ENCODE results near the gene INSIG1. TPM values are rescaled to one million over a fixed set of nuclear protein-coding genes. Genes with fewer than 3 reads are reported as not detected.

Gene INSIG1
- total RNA-seq, 1 donor from 2014 or later, result 302 TPM

DNA sequence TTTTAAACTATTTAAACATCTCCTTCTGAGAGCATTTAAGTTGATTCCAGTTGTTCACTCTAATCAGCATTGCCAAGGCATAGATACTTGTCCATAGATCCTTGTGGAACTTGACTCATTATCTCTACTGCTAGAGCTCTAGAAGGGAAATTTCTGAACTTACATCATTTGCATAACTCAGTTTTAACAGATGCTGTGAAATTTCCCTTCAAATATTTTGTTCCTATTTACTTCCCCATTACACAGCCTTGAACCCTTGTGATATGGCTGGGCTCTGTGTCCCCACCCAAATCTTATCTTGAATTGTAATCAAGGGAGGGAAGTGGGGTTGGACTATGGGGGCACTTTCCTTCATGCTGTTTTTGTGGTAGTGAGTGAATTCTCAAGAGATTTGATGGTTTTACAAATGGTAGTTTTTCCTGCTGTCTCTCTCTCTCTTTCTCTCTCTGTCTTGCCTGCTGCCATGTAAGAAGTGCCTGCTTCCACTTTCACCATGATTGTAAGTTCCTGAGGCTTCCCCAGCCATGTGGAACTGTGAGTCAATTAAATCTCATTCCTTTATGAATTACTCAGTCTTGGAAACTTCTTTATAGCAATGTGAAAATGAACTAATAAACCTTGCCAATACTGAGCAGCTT is 25.4 kb downstream of the INSIG1 start:
- TF ChIP-seq, protein P1, sequence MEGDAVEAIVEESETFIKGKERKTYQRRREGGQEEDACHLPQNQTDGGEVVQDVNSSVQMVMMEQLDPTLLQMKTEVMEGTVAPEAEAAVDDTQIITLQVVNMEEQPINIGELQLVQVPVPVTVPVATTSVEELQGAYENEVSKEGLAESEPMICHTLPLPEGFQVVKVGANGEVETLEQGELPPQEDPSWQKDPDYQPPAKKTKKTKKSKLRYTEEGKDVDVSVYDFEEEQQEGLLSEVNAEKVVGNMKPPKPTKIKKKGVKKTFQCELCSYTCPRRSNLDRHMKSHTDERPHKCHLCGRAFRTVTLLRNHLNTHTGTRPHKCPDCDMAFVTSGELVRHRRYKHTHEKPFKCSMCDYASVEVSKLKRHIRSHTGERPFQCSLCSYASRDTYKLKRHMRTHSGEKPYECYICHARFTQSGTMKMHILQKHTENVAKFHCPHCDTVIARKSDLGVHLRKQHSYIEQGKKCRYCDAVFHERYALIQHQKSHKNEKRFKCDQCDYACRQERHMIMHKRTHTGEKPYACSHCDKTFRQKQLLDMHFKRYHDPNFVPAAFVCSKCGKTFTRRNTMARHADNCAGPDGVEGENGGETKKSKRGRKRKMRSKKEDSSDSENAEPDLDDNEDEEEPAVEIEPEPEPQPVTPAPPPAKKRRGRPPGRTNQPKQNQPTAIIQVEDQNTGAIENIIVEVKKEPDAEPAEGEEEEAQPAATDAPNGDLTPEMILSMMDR (IDR thresholded peaks at IDR 0.05; ENCODE audit: insufficient read depth, low read length, poor library complexity, severe bottlenecking), result no peak
- no peak for DNase-seq (ENCODE audit: low read depth)
- no peak overlapping the region for H3K4me3 ChIP-seq (ENCODE audit: low read depth, low read length)
- H3K36me3 ChIP-seq (ENCODE audit: control insufficient read depth, insufficient read depth, low read length), result no peaks in the 10 kb centered on the region
- H3K27me3 ChIP-seq (ENCODE audit: control insufficient read depth, insufficient read depth, low read length), result no peaks in the 10 kb centered on the region

DNA sequence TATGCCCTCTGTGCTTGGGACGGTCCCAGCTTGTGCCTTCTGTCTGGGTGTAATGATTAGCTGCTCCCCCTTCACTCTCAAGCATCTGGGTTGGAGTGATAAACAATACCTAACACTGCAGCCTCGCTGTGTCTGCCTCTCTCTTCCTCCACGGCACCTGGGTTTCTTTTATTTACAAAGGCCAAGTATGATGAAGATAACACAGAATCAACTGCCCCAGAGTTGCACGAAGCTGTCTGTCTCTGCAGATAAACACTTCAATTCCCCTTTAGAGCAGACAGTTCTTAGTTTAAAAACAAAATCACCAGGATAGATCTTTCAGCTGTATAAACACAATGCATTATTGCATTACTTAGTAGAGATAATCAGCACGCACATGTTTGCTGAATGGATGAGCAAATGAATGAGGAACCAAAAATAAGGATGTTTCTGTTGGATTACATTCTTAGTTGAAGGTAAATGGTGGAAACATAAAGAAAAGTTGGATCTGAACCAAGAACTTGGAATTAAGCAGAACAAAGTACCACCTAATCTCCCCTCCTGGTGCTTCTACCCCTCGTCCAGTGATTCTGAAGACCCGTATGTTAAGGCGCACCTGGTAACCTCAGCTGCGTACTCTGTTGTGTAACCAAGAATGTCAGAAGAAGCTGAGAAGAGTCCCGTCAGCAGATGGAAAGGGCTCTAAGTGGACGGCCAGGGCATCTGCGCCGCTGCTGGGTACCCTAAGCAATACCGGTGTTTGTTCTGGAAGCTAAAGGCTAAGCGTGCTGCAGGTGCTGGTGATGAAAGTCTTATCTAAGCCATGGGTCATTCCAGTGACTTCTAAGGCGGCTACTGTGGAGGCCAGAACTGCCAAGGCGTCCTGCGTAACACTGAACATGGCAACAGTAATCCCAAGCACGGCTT is 26.6 kb downstream of the INSIG1 start:
- DNase-seq (ENCODE audit: low read depth), result no peak
- TF ChIP-seq, protein P1 (IDR thresholded peaks at IDR 0.05; ENCODE audit: insufficient read depth, low read length, poor library complexity, severe bottlenecking), result no peak
- H3K4me3 ChIP-seq (ENCODE audit: low read depth, low read length), result no peak overlapping the region
- no peaks in the 10 kb centered on the region for H3K27me3 ChIP-seq (ENCODE audit: control insufficient read depth, insufficient read depth, low read length)
- H3K36me3 ChIP-seq (ENCODE audit: control insufficient read depth, insufficient read depth, low read length), result no peaks in the 10 kb centered on the region

DNA sequence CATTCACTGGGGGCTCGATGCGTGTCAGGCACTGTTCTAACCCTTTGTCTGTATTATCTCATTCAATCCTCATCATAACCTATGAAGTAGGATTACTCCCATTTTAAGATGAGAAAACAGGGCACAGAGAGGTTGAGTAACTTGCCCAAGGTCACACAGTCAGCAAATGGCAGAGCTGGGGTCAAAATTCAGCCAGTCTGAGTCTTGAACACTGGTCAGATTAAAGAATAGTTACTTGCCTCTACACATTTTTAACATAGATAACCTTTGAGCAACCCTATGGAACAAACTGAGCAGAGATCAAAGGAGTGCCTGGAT is 27.2 kb downstream of the INSIG1 start:
- Histone ChIP-seq H3K4me3 (ENCODE audit: low read depth, low read length) (no peak overlapping the region), H3K27me3 (ENCODE audit: control insufficient read depth, insufficient read depth, low read length) (no peaks in the 10 kb centered on the region), H3K36me3 (ENCODE audit: control insufficient read depth, insufficient read depth, low read length) (no peaks in the 10 kb centered on the region)
- DNase-seq (ENCODE audit: low read depth), result no peak
- TF ChIP-seq, protein P1 (IDR thresholded peaks at IDR 0.05; ENCODE audit: insufficient read depth, low read length, poor library complexity, severe bottlenecking), result no peak

DNA sequence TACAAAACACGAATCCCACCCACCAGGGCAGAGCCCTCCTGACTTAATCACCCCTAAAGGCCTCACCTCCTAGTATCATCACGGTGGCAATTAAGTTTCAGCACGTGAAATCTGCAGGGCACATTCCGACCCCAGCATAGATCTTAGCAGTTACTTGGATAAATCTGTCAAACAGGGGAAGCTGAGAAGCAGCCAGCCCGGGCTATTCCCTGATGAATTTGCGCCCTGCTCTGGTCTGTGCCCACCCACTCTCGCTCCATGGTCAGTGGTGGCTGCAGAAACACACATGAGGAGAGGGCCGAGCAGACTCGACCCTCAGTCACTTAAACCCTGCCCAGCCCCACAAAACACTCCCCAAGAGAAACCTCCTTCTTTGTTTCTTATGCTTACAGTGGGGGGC is 28.7 kb downstream of the INSIG1 start:
- peaks cover 2% of the 10 kb centered on the region for H3K27me3 ChIP-seq (ENCODE audit: control insufficient read depth, insufficient read depth, low read length)
- no peak for DNase-seq (ENCODE audit: low read depth)
- TF ChIP-seq, protein P1 (IDR thresholded peaks at IDR 0.05; ENCODE audit: insufficient read depth, low read length, poor library complexity, severe bottlenecking), result no peak
- H3K4me3 ChIP-seq (ENCODE audit: low read depth, low read length), result no peak overlapping the region
- H3K36me3 ChIP-seq (ENCODE audit: control insufficient read depth, insufficient read depth, low read length), result no peaks in the 10 kb centered on the region

DNA sequence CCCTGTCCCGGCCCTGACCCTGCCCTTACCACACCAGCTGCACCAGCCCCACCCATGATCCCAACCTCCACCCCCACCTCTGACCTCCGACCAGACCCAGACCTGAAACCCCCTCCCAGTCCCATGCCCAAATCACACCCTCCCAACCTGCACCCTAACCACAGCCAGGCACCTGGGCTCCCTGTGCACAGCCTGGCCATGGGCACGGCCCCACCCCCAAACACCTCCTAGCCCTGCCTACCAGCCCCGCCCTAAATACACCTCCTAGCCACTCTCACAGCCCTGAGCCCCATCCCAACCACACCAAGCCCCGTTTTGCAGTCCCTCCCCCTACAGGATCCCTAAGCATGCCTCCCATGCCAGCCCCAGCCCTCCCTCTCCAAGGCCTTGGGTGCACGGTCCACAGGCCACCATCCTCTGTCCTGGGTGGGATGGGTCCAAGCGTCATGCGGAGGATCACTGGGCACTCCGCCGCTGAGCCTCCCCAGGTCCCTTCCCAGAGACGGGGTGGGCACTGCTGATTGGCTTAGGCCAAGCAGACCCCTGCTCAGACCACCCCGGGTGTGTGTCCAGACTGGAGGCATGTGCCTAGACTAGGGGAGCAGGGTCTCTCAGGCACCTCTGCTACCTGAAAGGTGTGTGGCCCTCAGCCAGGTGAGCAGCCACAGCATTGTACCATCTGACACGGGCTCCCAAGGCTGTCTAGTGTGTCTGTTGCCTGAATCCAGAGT is 30.1 kb downstream of the INSIG1 start:
- TF ChIP-seq, protein P1 (IDR thresholded peaks at IDR 0.05; ENCODE audit: insufficient read depth, low read length, poor library complexity, severe bottlenecking), result no peak
- H3K4me3 ChIP-seq (ENCODE audit: low read depth, low read length), result no peak overlapping the region
- H3K36me3 ChIP-seq (ENCODE audit: control insufficient read depth, insufficient read depth, low read length), result no peaks in the 10 kb centered on the region
- DNase-seq (ENCODE audit: low read depth), result no peak
- H3K27me3 ChIP-seq (ENCODE audit: control insufficient read depth, insufficient read depth, low read length), result peaks cover 2% of the 10 kb centered on the region
